GM23338 (cell line): ENCODE results near the gene PLA2G5. TPM values are rescaled to one million over a fixed set of nuclear protein-coding genes. Genes with fewer than 3 reads are reported as not detected.

Source experiments
- ATAC-seq: fragments of 200-7000 bp; cut with Tn5 transposase; 3 replicates; pipeline ENCODE4 v1.9.1; 2020
- DNase-seq: peaks from one replicate; pipeline ENCODE4 v3.0.0-alpha.2; 2015; ENCODE audit warnings: low spot score
- H2AFZ ChIP-seq: fragments of 200-600 bp; sonication (generic); 2 replicates; pipeline ENCODE4 v1.8.0; 2016; ENCODE audit warnings: antibody characterized with exemption, mild to moderate bottlenecking, moderate library complexity
- H3F3A ChIP-seq: fragments of 200-600 bp; sonication (generic); replicated peaks from 2 replicates; pipeline ENCODE4 v1.8.0; 2017; ENCODE audit warnings: antibody characterized with exemption, mixed run types, low read depth
- H3K27ac ChIP-seq: fragments of 200-600 bp; sonication (generic); 2 replicates; pipeline ENCODE4 v1.6.1; 2016; ENCODE audit warnings: low read depth
- H3K27me3 ChIP-seq: fragments of 200-600 bp; sonication (generic); 2 replicates; pipeline ENCODE4 v1.8.0; 2016; ENCODE audit warnings: mild to moderate bottlenecking, mixed run types, moderate library complexity; ENCODE audit not compliant: insufficient read depth
- H3K36me3 ChIP-seq: fragments of 200-600 bp; sonication (generic); 2 replicates; pipeline ENCODE4 v1.8.0; 2016; ENCODE audit warnings: mild to moderate bottlenecking; ENCODE audit not compliant: insufficient read depth
- H3K4me1 ChIP-seq: fragments of 200-600 bp; sonication (generic); 2 replicates; pipeline ENCODE4 v1.8.0; 2016; ENCODE audit warnings: mild to moderate bottlenecking, moderate library complexity; ENCODE audit not compliant: insufficient read depth
- H3K4me2 ChIP-seq: fragments of 200-600 bp; sonication (generic); 2 replicates; pipeline ENCODE4 v1.7.1; 2017; ENCODE audit warnings: mixed run types
- H3K4me3 ChIP-seq: fragments of 200-600 bp; sonication (generic); 2 replicates; pipeline ENCODE4 v1.6.1; 2016; ENCODE audit warnings: mixed run types
- H3K79me2 ChIP-seq: fragments of 200-600 bp; sonication (generic); replicated peaks from 2 replicates; pipeline ENCODE4 v1.8.0; 2017; ENCODE audit warnings: mild to moderate bottlenecking; ENCODE audit not compliant: insufficient read depth
- H3K9me2 ChIP-seq: fragments of 200-600 bp; sonication (generic); 2 replicates; pipeline ENCODE4 v1.8.0; 2017; ENCODE audit not compliant: insufficient read depth
- H4K20me1 ChIP-seq: fragments of 200-600 bp; sonication (generic); replicated peaks from 2 replicates; pipeline ENCODE4 v1.8.0; 2017; ENCODE audit warnings: mild to moderate bottlenecking; ENCODE audit not compliant: insufficient read depth
- H3K27ac Mint-ChIP-seq: 2 replicates; pipeline ENCODE4 v1.8.0; 2020; ENCODE audit warnings: inconsistent platforms, mild to moderate bottlenecking, moderate library complexity, mixed read lengths
- H3K27me3 Mint-ChIP-seq: 3 replicates; pipeline ENCODE4 v1.8.0; 2022; ENCODE audit warnings: low read depth, mild to moderate bottlenecking, moderate library complexity, mixed read lengths, inconsistent platforms; ENCODE audit not compliant: insufficient read depth, poor library complexity
- H3K36me3 Mint-ChIP-seq: 3 replicates; pipeline ENCODE4 v1.8.0; 2021; ENCODE audit warnings: low read depth, mild to moderate bottlenecking, inconsistent platforms, moderate library complexity, mixed read lengths
- H3K4me1 Mint-ChIP-seq: 3 replicates; pipeline ENCODE4 v1.8.0; 2020; ENCODE audit warnings: mild to moderate bottlenecking, inconsistent platforms, mixed read lengths
- H3K4me3 Mint-ChIP-seq: 3 replicates; pipeline ENCODE4 v1.8.0; 2021; ENCODE audit warnings: moderate library complexity, mild to moderate bottlenecking, inconsistent platforms, mixed read lengths
- H3K9me3 Mint-ChIP-seq: 3 replicates; pipeline ENCODE4 v1.8.0; 2020; ENCODE audit warnings: moderate library complexity, mild to moderate bottlenecking, inconsistent platforms, mixed read lengths
- EZH2 ChIP-seq: fragments of 200-600 bp; sonication (generic); IDR thresholded peaks from one replicate; pipeline ENCODE4 v1.8.0; 2017; ENCODE audit warnings: antibody characterized with exemption, mild to moderate bottlenecking, low read depth; ENCODE audit not compliant: unreplicated experiment
- EZH2phosphoT487 ChIP-seq: fragments of 200-600 bp; sonication (generic); IDR thresholded peaks from one replicate; pipeline ENCODE4 v1.8.1; 2018; ENCODE audit warnings: antibody characterized with exemption; ENCODE audit not compliant: unreplicated experiment
- NANOG ChIP-seq: IDR thresholded peaks from 2 replicates; pipeline ENCODE4 v1.6.1; 2016; ENCODE audit warnings: antibody characterized with exemption, borderline replicate concordance
- POLR2AphosphoS5 ChIP-seq: IDR thresholded peaks from 2 replicates; pipeline ENCODE4 v1.6.1; 2016; ENCODE audit warnings: antibody characterized with exemption, low read depth
- STAT1 ChIP-seq: IDR thresholded peaks from one replicate; pipeline ENCODE4 v1.6.1; 2016; ENCODE audit warnings: antibody characterized with exemption; ENCODE audit not compliant: unreplicated experiment
- ZNF114 ChIP-seq: fragments of 250-450 bp; sonication (Bioruptor Pico); IDR thresholded peaks from 2 replicates; pipeline ENCODE4 v1.5.0; 2020; ENCODE audit warnings: mild to moderate bottlenecking, moderate library complexity
- ZNF331 ChIP-seq: fragments of 250-450 bp; sonication (Bioruptor Pico); IDR thresholded peaks from 2 replicates; pipeline ENCODE4 v1.5.0; 2020; ENCODE audit warnings: low read depth, mild to moderate bottlenecking, moderate library complexity
- polyA plus RNA-seq: library from polyadenylated mRNA; unstranded; fragments of >200 nt; fragmentation: Nextera tagmentation; extraction: Ambion mirVana; gene quantifications from 2 replicates; pipeline ENCODE4 v1.2.1, GENCODE V29; 2016
- total RNA-seq: library from RNA; depleted of rRNA; stranded (reverse); fragments of >200 nt; shearing (Covaris generic); gene quantifications from 2 replicates; pipeline ENCODE4 v1.2.3, GENCODE V29; 2014
- TF ChIP-seq, protein P1 (sequence below): IDR thresholded peaks from one replicate; pipeline ENCODE4 v1.6.1; 2018; ENCODE audit warnings: antibody characterized with exemption; ENCODE audit not compliant: unreplicated experiment
- TF ChIP-seq, protein P2 (sequence below): IDR thresholded peaks from 2 replicates; pipeline ENCODE4 v1.6.1; 2016; ENCODE audit warnings: antibody characterized with exemption

The PLA2G5 gene
- total and polyA plus RNA-seq, 2 experiments from 2014 or later = not detected

DNA sequence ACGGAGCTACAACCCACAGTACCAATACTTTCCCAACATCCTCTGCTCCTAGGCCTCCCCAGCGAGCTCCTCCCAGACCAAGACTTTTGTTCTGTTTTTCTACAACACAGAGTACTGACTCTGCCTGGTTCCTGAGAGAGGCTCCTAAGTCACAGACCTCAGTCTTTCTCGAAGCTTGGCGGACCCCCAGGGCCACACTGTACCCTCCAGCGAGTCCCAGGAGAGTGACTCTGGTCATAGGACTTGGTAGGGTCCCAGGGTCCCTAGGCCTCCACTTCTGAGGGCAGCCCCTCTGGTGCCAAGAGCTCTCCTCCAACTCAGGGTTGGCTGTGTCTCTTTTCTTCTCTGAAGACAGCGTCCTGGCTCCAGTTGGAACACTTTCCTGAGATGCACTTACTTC is 20.6 kb downstream of the PLA2G5 start:
- H3K4me2 ChIP-seq = no peak overlapping the region
- no peaks in the 10 kb centered on the region for H3K4me1 ChIP-seq
- no peak for ATAC-seq
- TF ChIP-seq, protein P1, sequence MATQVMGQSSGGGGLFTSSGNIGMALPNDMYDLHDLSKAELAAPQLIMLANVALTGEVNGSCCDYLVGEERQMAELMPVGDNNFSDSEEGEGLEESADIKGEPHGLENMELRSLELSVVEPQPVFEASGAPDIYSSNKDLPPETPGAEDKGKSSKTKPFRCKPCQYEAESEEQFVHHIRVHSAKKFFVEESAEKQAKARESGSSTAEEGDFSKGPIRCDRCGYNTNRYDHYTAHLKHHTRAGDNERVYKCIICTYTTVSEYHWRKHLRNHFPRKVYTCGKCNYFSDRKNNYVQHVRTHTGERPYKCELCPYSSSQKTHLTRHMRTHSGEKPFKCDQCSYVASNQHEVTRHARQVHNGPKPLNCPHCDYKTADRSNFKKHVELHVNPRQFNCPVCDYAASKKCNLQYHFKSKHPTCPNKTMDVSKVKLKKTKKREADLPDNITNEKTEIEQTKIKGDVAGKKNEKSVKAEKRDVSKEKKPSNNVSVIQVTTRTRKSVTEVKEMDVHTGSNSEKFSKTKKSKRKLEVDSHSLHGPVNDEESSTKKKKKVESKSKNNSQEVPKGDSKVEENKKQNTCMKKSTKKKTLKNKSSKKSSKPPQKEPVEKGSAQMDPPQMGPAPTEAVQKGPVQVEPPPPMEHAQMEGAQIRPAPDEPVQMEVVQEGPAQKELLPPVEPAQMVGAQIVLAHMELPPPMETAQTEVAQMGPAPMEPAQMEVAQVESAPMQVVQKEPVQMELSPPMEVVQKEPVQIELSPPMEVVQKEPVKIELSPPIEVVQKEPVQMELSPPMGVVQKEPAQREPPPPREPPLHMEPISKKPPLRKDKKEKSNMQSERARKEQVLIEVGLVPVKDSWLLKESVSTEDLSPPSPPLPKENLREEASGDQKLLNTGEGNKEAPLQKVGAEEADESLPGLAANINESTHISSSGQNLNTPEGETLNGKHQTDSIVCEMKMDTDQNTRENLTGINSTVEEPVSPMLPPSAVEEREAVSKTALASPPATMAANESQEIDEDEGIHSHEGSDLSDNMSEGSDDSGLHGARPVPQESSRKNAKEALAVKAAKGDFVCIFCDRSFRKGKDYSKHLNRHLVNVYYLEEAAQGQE = no peak
- no peak for TF ChIP-seq ZNF114 (CRISPR knock-in tag)
- no peak for TF ChIP-seq NANOG
- TF ChIP-seq POLR2AphosphoS5 = no peak
- TF ChIP-seq ZNF331 (CRISPR knock-in tag) = no peak
- TF ChIP-seq EZH2 = no peak
- no peaks in the 10 kb centered on the region for H3K79me2 ChIP-seq
- no peak overlapping the region for H2AFZ ChIP-seq
- H3K9me2 ChIP-seq = no peaks in the 10 kb centered on the region
- no peak overlapping the region for H3K4me3 ChIP-seq
- peaks cover 13% of the 10 kb centered on the region for H3K36me3 Mint-ChIP-seq
- no peak overlapping the region for H3K4me3 Mint-ChIP-seq
- peaks cover 3% of the 10 kb centered on the region; the same call in 2 of the 3 replicates for H3K4me1 Mint-ChIP-seq
- no peak overlapping the region for H3K27ac Mint-ChIP-seq
- H3K27me3 ChIP-seq = no peaks in the 10 kb centered on the region
- H3K36me3 ChIP-seq = no peaks in the 10 kb centered on the region
- peaks cover 42% of the 10 kb centered on the region for H3K9me3 Mint-ChIP-seq
- no peaks in the 10 kb centered on the region for H3K27me3 Mint-ChIP-seq
- H3K27ac ChIP-seq = no peak overlapping the region
- no peaks in the 10 kb centered on the region for H3F3A ChIP-seq
- DNase-seq = no peak
- H4K20me1 ChIP-seq = no peaks in the 10 kb centered on the region

DNA sequence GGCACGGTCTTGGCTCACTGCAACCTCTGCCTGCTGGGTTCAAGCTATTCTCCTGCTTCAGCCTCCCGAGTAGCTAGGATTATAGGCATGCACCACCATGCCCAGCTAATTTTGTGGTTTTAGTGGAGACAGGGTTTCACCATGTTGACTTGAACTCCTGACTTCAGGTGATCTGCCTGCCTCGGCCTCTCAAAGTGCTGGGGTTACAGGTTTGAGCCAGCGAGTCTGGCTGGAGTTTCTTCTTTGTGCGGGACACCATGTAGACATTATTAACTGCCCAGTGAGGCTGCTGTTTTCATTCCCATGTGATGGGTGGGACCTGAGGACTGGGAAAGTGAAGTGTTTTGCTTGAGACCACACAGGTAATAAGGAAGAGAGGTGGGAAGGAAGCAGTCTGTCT is 23.3 kb downstream of the PLA2G5 start:
- H3K4me3 ChIP-seq = no peak overlapping the region
- H3K27me3 Mint-ChIP-seq = peaks cover 3% of the 10 kb centered on the region
- H3K4me1 Mint-ChIP-seq = peaks cover 3% of the 10 kb centered on the region; the same call in 2 of the 3 replicates
- H3K4me3 Mint-ChIP-seq = no peak overlapping the region
- H3K27ac ChIP-seq = no peak overlapping the region
- H3F3A ChIP-seq = no peaks in the 10 kb centered on the region
- H3K27me3 ChIP-seq = no peaks in the 10 kb centered on the region
- no peak for ATAC-seq
- H3K4me2 ChIP-seq = no peak overlapping the region
- H2AFZ ChIP-seq = no peak overlapping the region
- H3K4me1 ChIP-seq = no peaks in the 10 kb centered on the region
- DNase-seq = no peak
- no peak overlapping the region for H3K27ac Mint-ChIP-seq
- no peaks in the 10 kb centered on the region for H3K79me2 ChIP-seq
- peaks cover 68% of the 10 kb centered on the region for H3K9me3 Mint-ChIP-seq
- no peaks in the 10 kb centered on the region for H3K9me2 ChIP-seq
- H3K36me3 ChIP-seq = no peaks in the 10 kb centered on the region; the same call in 1 of the 2 replicates
- TF ChIP-seq EZH2phosphoT487 (no peak), STAT1 (no peak), ZNF114 (CRISPR knock-in tag) (no peak)
- TF ChIP-seq, protein P2, sequence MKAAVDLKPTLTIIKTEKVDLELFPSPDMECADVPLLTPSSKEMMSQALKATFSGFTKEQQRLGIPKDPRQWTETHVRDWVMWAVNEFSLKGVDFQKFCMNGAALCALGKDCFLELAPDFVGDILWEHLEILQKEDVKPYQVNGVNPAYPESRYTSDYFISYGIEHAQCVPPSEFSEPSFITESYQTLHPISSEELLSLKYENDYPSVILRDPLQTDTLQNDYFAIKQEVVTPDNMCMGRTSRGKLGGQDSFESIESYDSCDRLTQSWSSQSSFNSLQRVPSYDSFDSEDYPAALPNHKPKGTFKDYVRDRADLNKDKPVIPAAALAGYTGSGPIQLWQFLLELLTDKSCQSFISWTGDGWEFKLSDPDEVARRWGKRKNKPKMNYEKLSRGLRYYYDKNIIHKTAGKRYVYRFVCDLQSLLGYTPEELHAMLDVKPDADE = no peak
- no peaks in the 10 kb centered on the region for H4K20me1 ChIP-seq
- peaks cover 37% of the 10 kb centered on the region for H3K36me3 Mint-ChIP-seq
